Measurements from ENCODE around the gene SEPTIN1. TPM values are rescaled to one million over a fixed set of nuclear protein-coding genes. Genes with fewer than 3 reads are reported as not detected.

SEPTIN1 gene
- total RNA-seq, 1 experiment from 2014 or later: 1.4 TPM

DNA sequence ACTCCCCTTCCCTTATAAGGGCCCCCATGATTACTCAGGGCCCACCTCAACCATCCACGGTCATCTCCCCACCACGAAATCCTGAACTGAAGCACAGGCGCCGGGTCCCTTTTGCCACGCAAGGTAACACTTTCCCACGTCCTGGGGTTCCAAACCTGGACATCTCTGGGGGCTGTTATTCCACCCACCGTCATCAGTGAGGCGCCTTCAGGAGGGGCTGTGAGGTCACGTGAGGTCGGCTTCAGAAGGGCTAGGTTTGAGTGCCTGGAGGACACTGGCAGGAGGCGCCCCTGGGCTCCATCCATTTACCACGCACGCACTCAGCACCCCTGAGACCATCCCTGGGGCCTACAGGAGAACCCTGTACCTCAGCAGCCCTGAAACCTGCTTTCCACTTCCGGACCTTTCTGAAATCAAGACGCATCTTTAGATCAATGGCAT is 31.3 kb downstream of the SEPTIN1 start:
- DNase-seq: no peak
- H3K9me3 ChIP-seq (ENCODE audit: control insufficient read depth, low read depth, low read length): no peaks in the 10 kb centered on the region
- Mint-ChIP-seq H3K4me3 (no peak overlapping the region), H3K9me3 (no peaks in the 10 kb centered on the region), H3K36me3 (ENCODE audit: insufficient read depth in 1 of 3, low read depth in 3 of 3) (peaks cover 25 to 54% (median 47%) of the 10 kb centered on the region in 3 experiments; a peak in 6 of 7 replicates), H3K27ac (no peak overlapping the region; a peak in 1 of 7 replicates), H3K27me3 (ENCODE audit: low read depth) (no peaks in the 10 kb centered on the region; the same call in 1 of the 2 replicates), H3K4me1 (peaks cover 8 to 11% of the 10 kb centered on the region in 2 experiments)
- no peak overlapping the region for H3K4ac ChIP-seq (ENCODE audit: low read depth, low read length)
- no peak overlapping the region for H3K9ac ChIP-seq (ENCODE audit: extremely low read depth, insufficient read length, low read length)
- no peak overlapping the region for H2AK5ac ChIP-seq (ENCODE audit: insufficient read length, low read length)
- H3T11ph ChIP-seq (ENCODE audit: low read length): no peak overlapping the region
- H3K23me2 ChIP-seq (ENCODE audit: insufficient read length, low read depth, low read length, poor library complexity, severe bottlenecking): peaks cover 12% of the 10 kb centered on the region
- no peak overlapping the region for H3K4me2 ChIP-seq (ENCODE audit: insufficient read depth, insufficient read length, low read length)
- H3K14ac ChIP-seq (ENCODE audit: insufficient read depth, low read length): no peak overlapping the region
- TF ChIP-seq, protein P1, sequence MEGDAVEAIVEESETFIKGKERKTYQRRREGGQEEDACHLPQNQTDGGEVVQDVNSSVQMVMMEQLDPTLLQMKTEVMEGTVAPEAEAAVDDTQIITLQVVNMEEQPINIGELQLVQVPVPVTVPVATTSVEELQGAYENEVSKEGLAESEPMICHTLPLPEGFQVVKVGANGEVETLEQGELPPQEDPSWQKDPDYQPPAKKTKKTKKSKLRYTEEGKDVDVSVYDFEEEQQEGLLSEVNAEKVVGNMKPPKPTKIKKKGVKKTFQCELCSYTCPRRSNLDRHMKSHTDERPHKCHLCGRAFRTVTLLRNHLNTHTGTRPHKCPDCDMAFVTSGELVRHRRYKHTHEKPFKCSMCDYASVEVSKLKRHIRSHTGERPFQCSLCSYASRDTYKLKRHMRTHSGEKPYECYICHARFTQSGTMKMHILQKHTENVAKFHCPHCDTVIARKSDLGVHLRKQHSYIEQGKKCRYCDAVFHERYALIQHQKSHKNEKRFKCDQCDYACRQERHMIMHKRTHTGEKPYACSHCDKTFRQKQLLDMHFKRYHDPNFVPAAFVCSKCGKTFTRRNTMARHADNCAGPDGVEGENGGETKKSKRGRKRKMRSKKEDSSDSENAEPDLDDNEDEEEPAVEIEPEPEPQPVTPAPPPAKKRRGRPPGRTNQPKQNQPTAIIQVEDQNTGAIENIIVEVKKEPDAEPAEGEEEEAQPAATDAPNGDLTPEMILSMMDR (conservative IDR thresholded peaks at IDR 0.05): no peak
- H2BK20ac ChIP-seq (ENCODE audit: low read depth, low read length, poor library complexity, severe bottlenecking): no peak overlapping the region
- no peak overlapping the region for H2BK120ac ChIP-seq (ENCODE audit: low read depth, low read length, poor library complexity, severe bottlenecking)
- no peak overlapping the region for H4K91ac ChIP-seq (ENCODE audit: insufficient read length, low read depth, low read length)
- no peak overlapping the region for H2BK15ac ChIP-seq (ENCODE audit: low read depth, low read length)
- H2BK5ac ChIP-seq (ENCODE audit: insufficient read length, low read length): no peak overlapping the region
- no peak overlapping the region for H2BK12ac ChIP-seq (ENCODE audit: insufficient read length, low read depth, low read length)
- H3K27ac ChIP-seq (ENCODE audit: insufficient read length, low read depth, low read length): no peak overlapping the region
- H4K8ac ChIP-seq (replicated peaks; ENCODE audit: insufficient read length, low read depth, low read length): no peak overlapping the region
- H2AFZ ChIP-seq (ENCODE audit: low read length): no peak overlapping the region
- no peaks in the 10 kb centered on the region for H3K4me1 ChIP-seq (ENCODE audit: insufficient read depth, low read length)
- H3K56ac ChIP-seq (ENCODE audit: insufficient read length, low read depth, low read length): no peak overlapping the region
- peaks cover 8% of the 10 kb centered on the region for H3K79me1 ChIP-seq (ENCODE audit: insufficient read depth, low read depth, low read length, poor library complexity, severe bottlenecking)
- no peaks in the 10 kb centered on the region for H4K20me1 ChIP-seq (ENCODE audit: control insufficient read depth, insufficient read depth, insufficient read length)
- H3K18ac ChIP-seq (ENCODE audit: insufficient read length, low read depth, low read length): no peak overlapping the region
- no peaks in the 10 kb centered on the region for H3K27me3 ChIP-seq (ENCODE audit: insufficient read depth, low read length)
- H3K79me2 ChIP-seq (ENCODE audit: insufficient read depth, low read length): peaks cover 3% of the 10 kb centered on the region; the same call in 1 of the 2 replicates
- H3K23ac ChIP-seq (ENCODE audit: insufficient read length, low read depth, low read length): no peak overlapping the region
- no peak overlapping the region for H4K5ac ChIP-seq (ENCODE audit: insufficient read length, low read depth, low read length)
- no CpG with 5 or more reads among the region's 15 CpGs for WGBS (ENCODE audit: extremely low coverage, insufficient read length, low lambda C conversion rate)
